Stimulated activated CD4-positive, alpha-beta T cell treated with anti-CD3 and anti-CD28 coated beads, Interleukin-1b, Interleukin-23, amount 100 ng/mL, for 24 hours (primary cell): ENCODE data around the gene KLHL29.

Source experiments
- DNase-seq, 4 experiments: peaks; one replicate each; pipeline ENCODE4 v3.0.0-alpha.2; 2020; ENCODE audit warnings: low read depth in 4 of 4, low spot score in 1 of 4

Gene KLHL29

GRCh38 chr2:23626701-23627230 lies 241.8 kb downstream of the KLHL29 start:
- DNase-seq: no peak

- no peak for DNase-seq
Observed at GRCh38 chr2:23627236-23628009, 242.4 kb downstream of the KLHL29 start.

GRCh38 chr2:23628926-23629771 lies 244.2 kb downstream of the KLHL29 start:
- DNase-seq: no peak

- DNase-seq: no peak
Observed at GRCh38 chr2:23629772-23630480, 244.9 kb downstream of the KLHL29 start.

GRCh38 chr2:23630961-23631360 lies 246.0 kb downstream of the KLHL29 start:
- no peak for DNase-seq

- DNase-seq: no peak
Observed at GRCh38 chr2:23631389-23631788, 246.4 kb downstream of the KLHL29 start.

GRCh38 chr2:23632386-23632785 lies 247.4 kb downstream of the KLHL29 start:
- DNase-seq: no peak

- no peak for DNase-seq
Observed at GRCh38 chr2:23632831-23633395, 247.9 kb downstream of the KLHL29 start.

- DNase-seq: no peak
Observed at GRCh38 chr2:23633966-23634365, 249.0 kb downstream of the KLHL29 start.

GRCh38 chr2:23635442-23636340 lies 250.7 kb downstream of the KLHL29 start:
- no peak for DNase-seq

- DNase-seq: no peak
Observed at GRCh38 chr2:23636426-23636825, 251.4 kb downstream of the KLHL29 start.

GRCh38 chr2:23637011-23637778 lies 252.2 kb downstream of the KLHL29 start:
- DNase-seq: no peak

GRCh38 chr2:23639406-23639982 lies 254.5 kb downstream of the KLHL29 start:
- DNase-seq: no peak

GRCh38 chr2:23640711-23641110 lies 255.7 kb downstream of the KLHL29 start:
- no peak for DNase-seq

- no peak for DNase-seq
Observed at GRCh38 chr2:23642516-23642915, 257.5 kb downstream of the KLHL29 start.

- no peak for DNase-seq
Observed at GRCh38 chr2:23645230-23645808, 260.3 kb downstream of the KLHL29 start.

- DNase-seq: no peak
Observed at GRCh38 chr2:23647563-23647962, 262.6 kb downstream of the KLHL29 start.

- DNase-seq: no peak
Observed at GRCh38 chr2:23649303-23649702, 264.3 kb downstream of the KLHL29 start.

GRCh38 chr2:23649819-23650218 lies 264.8 kb downstream of the KLHL29 start:
- no peak for DNase-seq
